Stimulated activated CD8-positive, alpha-beta memory T cell treated with anti-CD3 and anti-CD28 coated beads, Interleukin-7, amount 100 ng/mL, for 48 hours (primary cell): ENCODE data around the gene TNIK.

Source experiments
- DNase-seq, 2 donors: peaks; one replicate each; pipeline ENCODE4 v3.0.0-alpha.2; 2020; ENCODE audit warnings: low read depth in 1 of 2; ENCODE audit errors: extremely low read depth in 1 of 2

TNIK gene

DNA sequence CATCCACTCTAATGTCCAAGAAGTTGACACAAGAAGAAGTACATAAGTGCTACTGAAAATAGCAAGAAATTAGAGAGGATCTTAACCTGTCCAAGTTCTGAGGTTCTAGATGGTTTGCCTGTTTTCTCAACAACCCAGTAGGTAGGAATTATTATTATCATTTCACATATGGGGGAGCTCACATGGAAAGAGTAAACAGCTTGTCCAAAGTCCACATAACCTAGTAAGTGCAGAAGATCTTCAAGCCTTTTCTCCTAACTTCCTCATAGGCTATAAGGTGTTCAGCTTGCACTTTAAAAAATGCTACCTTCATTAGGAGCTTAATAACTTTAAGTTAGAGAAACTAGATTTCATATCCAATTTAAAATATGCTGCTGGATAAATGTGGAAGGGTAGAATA is 436.6 kb downstream of the TNIK start:
- DNase-seq, result no peak

DNA sequence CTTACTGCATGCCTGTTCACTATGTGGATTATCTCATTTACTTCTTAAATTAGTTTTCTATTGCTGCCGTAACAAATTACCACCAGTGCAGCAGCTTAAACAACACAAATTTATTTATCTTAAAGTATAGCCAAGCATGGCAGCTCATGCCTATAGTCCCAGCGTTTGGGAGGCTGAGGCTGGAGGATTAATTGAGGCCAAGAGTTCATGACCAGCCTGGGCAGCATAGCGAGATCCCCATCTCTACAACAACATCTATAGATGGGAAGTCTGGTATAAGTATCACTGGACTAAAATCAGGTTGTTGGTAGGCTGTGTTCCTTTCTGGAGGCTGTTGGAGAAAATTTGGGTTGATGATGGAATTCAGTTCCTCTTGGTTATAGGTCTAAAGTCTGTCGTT is 438.8 kb downstream of the TNIK start:
- DNase-seq, result no peak

DNA sequence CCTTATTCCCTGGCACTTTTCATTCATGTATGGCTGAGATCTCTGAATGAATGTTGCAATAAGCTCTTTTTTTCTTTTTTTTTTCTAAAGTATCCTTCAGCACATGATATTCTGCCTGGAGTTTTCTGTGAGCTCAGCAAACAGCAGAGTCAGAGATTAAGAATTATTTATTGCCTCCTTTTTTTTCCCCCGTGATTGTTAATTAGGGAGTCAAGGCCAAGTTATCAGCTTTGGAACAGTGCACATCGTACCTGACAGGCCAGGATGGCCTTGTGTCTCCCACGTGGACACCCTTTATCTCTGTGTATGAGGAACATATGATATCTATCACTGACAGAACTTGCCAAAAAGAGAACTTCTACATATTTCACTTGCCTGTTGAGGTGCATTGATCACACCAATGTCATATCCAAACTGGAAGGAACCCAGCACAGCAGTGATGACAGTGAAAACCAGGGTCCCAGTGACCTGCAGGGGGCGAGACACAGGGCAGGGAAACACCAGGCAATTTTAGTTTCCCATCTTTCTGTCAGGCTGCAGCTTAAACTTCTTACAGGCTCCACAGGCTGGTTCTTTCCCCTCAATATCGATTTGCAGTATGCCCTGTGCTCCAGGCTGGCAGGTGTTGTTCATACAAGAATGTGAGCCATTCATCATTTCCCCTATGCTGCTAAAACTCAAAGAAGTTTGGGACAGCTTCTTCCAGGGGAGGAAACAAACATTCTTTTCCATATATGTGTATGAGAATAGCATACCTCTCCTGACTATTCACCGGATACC is 441.9 kb downstream of the TNIK start:
- no peak for DNase-seq

DNA sequence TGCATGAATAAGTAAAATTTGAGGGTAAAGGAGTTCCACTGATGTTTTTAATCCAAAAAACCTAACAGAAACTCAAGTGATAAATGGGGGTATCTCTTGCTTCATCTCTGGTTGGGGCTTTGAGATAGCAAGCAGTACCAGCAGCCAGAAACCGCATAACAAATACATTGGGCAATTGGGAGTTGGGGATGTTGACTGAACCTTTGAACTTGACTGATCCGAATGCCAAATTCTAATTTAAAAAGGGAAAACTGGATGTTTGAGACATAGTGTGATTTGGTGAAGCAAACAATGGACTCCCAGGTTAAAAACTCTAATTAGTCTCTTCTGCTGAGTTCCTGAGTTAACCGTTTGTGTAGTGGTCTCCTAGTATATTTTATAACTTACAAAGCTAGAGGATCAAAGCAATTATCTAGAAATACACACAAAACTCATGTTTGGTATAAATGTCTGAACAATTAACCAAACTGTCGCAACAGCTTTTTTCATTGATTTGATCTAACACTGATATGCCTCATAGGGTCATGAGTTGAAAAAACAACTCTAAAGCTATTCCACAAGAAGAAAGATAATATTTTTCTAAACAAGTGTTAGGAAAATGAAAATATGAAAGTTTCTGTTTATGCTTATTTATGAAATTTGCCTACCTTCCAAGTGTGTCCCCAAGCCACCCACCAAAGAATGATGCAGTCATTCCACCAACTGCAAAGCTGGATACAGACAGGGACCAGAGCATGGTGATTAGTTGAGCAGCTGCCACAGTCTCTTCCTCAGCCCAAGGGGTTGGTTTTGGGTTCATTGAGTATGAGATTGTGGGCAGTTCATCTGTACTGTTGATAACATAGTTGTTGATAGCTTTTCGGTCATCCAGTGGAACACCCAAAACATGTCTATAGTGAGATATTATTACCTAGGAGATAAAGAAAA is 446.1 kb downstream of the TNIK start:
- DNase-seq, result no peak

DNA sequence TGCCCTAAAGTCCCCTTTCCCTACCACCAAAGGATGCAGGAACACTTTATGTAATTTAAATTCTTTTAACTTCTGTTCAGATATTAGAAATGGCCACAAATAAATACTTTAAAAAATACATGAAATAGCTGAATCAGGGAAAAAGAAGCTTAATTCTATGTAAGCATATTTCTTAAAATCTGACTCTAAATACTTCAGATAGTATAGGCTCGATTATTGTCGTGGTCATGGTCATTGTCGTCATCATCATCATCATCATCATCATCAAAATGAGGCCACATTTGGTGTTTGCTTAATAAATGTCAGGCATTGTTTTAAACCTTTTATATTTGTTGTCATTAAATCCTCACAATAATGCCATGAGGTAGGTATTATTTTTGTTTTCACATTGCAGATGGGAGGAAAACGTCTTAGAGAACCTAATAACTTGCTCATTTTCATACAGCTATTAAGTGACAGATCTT is 448.3 kb downstream of the TNIK start:
- DNase-seq, result no peak
